Trophoblast cell (in vitro differentiated cells and primary cell): ENCODE measurements around the gene ANKRD50.

ENCODE experiments used
- DNase-seq, 2 donors: peaks; one replicate each; pipeline ENCODE4 v3.0.0-alpha.2; 2016
- H2AFZ ChIP-seq: 2 replicates; pipeline ENCODE4 v1.6.1; 2013; ENCODE audit warnings: low read length, moderate library complexity, mild to moderate bottlenecking; ENCODE audit not compliant: insufficient read depth, poor library complexity
- H2AK5ac ChIP-seq: 2 replicates; pipeline ENCODE4 v1.6.1; 2013; ENCODE audit warnings: mild to moderate bottlenecking, low read length
- H2BK120ac ChIP-seq: 2 replicates; pipeline ENCODE4 v1.6.1; 2013; ENCODE audit warnings: low read length, mild to moderate bottlenecking, moderate library complexity; ENCODE audit not compliant: insufficient read depth, poor library complexity
- H2BK12ac ChIP-seq: 2 replicates; pipeline ENCODE4 v1.6.1; 2013; ENCODE audit warnings: mild to moderate bottlenecking, low read length, moderate library complexity
- H2BK5ac ChIP-seq: 2 replicates; pipeline ENCODE4 v1.6.1; 2013; ENCODE audit warnings: low read length, low read depth, moderate library complexity, mild to moderate bottlenecking; ENCODE audit not compliant: poor library complexity
- H3K14ac ChIP-seq: 2 replicates; pipeline ENCODE4 v1.6.1; 2013; ENCODE audit warnings: mild to moderate bottlenecking, low read length
- H3K18ac ChIP-seq: 2 replicates; pipeline ENCODE4 v1.6.1; 2013; ENCODE audit warnings: mild to moderate bottlenecking, low read length
- H3K23ac ChIP-seq: 2 replicates; pipeline ENCODE4 v1.6.1; 2013; ENCODE audit warnings: low read length
- H3K27ac ChIP-seq: 2 replicates; pipeline ENCODE4 v1.5.1; 2013; ENCODE audit warnings: low read depth, mild to moderate bottlenecking, inconsistent platforms, low read length, moderate library complexity
- H3K27me3 ChIP-seq: 2 replicates; pipeline ENCODE4 v1.6.1; 2013; ENCODE audit warnings: inconsistent platforms, mild to moderate bottlenecking, low read length, moderate library complexity; ENCODE audit not compliant: insufficient read depth
- H3K36me3 ChIP-seq, 2 experiments: 1 replicate in 1 of 2; 2 replicates in 1 of 2; pipeline ENCODE4 v1.6.1; 2013; ENCODE audit warnings: low read length in 2 of 2, mild to moderate bottlenecking in 2 of 2, moderate library complexity in 1 of 2; ENCODE audit not compliant: insufficient read depth in 2 of 2, control insufficient read depth in 1 of 2
- H3K4ac ChIP-seq: 2 replicates; pipeline ENCODE4 v1.6.1; 2013; ENCODE audit warnings: low read depth, mild to moderate bottlenecking, low read length, moderate library complexity
- H3K4me1 ChIP-seq, 2 experiments: 1 replicate in 1 of 2; 2 replicates in 1 of 2; pipeline ENCODE4 v1.6.1; 2013; ENCODE audit warnings: low read length in 2 of 2, mild to moderate bottlenecking in 2 of 2, moderate library complexity in 1 of 2; ENCODE audit not compliant: insufficient read depth in 2 of 2, control insufficient read depth in 1 of 2
- H3K4me2 ChIP-seq: 2 replicates; pipeline ENCODE4 v1.6.1; 2013; ENCODE audit warnings: inconsistent platforms, mild to moderate bottlenecking, low read length, moderate library complexity
- H3K4me3 ChIP-seq: 2 replicates; pipeline ENCODE4 v1.5.1; 2013; ENCODE audit warnings: mild to moderate bottlenecking, low read depth, low read length, inconsistent platforms
- H3K79me1 ChIP-seq: one replicate; pipeline ENCODE4 v1.6.1; 2013; ENCODE audit warnings: low read length
- H3K79me2 ChIP-seq: 2 replicates; pipeline ENCODE4 v1.6.1; 2013; ENCODE audit warnings: low read length, mild to moderate bottlenecking; ENCODE audit not compliant: control insufficient read depth, insufficient read depth, poor library complexity
- H3K9ac ChIP-seq: 2 replicates; pipeline ENCODE4 v1.6.1; 2013; ENCODE audit warnings: mild to moderate bottlenecking, low read length
- H3K9me3 ChIP-seq: 2 replicates; pipeline ENCODE4 v1.6.1; 2013; ENCODE audit warnings: low read depth, mild to moderate bottlenecking, control low read depth, inconsistent platforms, low read length; ENCODE audit not compliant: insufficient read depth
- H4K12ac ChIP-seq: 2 replicates; pipeline ENCODE4 v1.6.1; 2013; ENCODE audit warnings: low read depth, mild to moderate bottlenecking, low read length, moderate library complexity
- H4K8ac ChIP-seq: 2 replicates; pipeline ENCODE4 v1.6.1; 2013; ENCODE audit warnings: low read depth, mild to moderate bottlenecking, low read length, moderate library complexity
- H4K91ac ChIP-seq: one replicate; pipeline ENCODE4 v1.6.1; 2013; ENCODE audit warnings: low read depth, mild to moderate bottlenecking, low read length, moderate library complexity
- WGBS: extraction: QIAGEN DNeasy Blood & Tissue Kit; methylation state at CpG from one replicate; pipeline ENCODE4 v1.1.7; 2013; ENCODE audit warnings: missing lambda C conversion rate; ENCODE audit not compliant: insufficient read length, insufficient coverage; ENCODE audit errors: extremely low coverage; 5-methylcytosine and 5-hydroxymethylcytosine counted together

The ANKRD50 gene

GRCh38 chr4:124727331-124727890 is 14.9 kb upstream of the ANKRD50 start:
- Histone ChIP-seq H2AK5ac (no peak overlapping the region), H3K9ac (no peak overlapping the region)

GRCh38 chr4:124726269-124726668 is 13.7 kb upstream of the ANKRD50 start:
- no peaks in the 10 kb centered on the region for H3K36me3 ChIP-seq
- H4K91ac ChIP-seq: no peak overlapping the region
- H2AFZ ChIP-seq: no peak overlapping the region
- H3K4ac ChIP-seq: no peak overlapping the region
- no peak overlapping the region for H3K27ac ChIP-seq
- H3K23ac ChIP-seq: no peak overlapping the region
- H2AK5ac ChIP-seq: no peak overlapping the region
- H3K79me1 ChIP-seq: no peaks in the 10 kb centered on the region
- no peak overlapping the region for H4K12ac ChIP-seq
- H2BK12ac ChIP-seq: no peak overlapping the region
- H3K14ac ChIP-seq: no peak overlapping the region
- H3K4me1 ChIP-seq: no peaks in the 10 kb centered on the region
- no peak overlapping the region for H3K18ac ChIP-seq
- H4K8ac ChIP-seq: no peak overlapping the region
- no peak overlapping the region for H3K4me2 ChIP-seq
- no peak overlapping the region for H2BK5ac ChIP-seq
- H2BK120ac ChIP-seq: no peak overlapping the region
- H3K9ac ChIP-seq: no peak overlapping the region
- WGBS: no CpG with 5 or more reads among the region's 3 CpGs
- no peak overlapping the region for H3K4me3 ChIP-seq
- no peaks in the 10 kb centered on the region for H3K9me3 ChIP-seq
- no peaks in the 10 kb centered on the region for H3K27me3 ChIP-seq
- no peaks in the 10 kb centered on the region for H3K79me2 ChIP-seq
- no peak for DNase-seq

More at GRCh38 chr4:124727331-124727890, 14.9 kb upstream of the ANKRD50 start:
- Histone ChIP-seq H4K91ac (no peak overlapping the region), H3K4me1 (no peaks in the 10 kb centered on the region), H3K4me2 (no peak overlapping the region), H3K79me2 (no peaks in the 10 kb centered on the region), H2BK120ac (no peak overlapping the region), H3K14ac (no peak overlapping the region), H4K8ac (no peak overlapping the region), H2AFZ (no peak overlapping the region), H3K9me3 (no peaks in the 10 kb centered on the region), H2BK12ac (no peak overlapping the region), H3K23ac (no peak overlapping the region), H2BK5ac (no peak overlapping the region), H3K4ac (no peak overlapping the region), H3K4me3 (no peak overlapping the region), H3K27me3 (no peaks in the 10 kb centered on the region), H3K36me3 (no peaks in the 10 kb centered on the region), H3K18ac (no peak overlapping the region), H3K27ac (no peak overlapping the region), H4K12ac (no peak overlapping the region), H3K79me1 (no peaks in the 10 kb centered on the region)
- 100% methylated on average over 1 of the region's 5 CpGs for WGBS
- no peak for DNase-seq

- Histone ChIP-seq H4K91ac (no peak overlapping the region), H3K79me1 (no peaks in the 10 kb centered on the region), H3K23ac (no peak overlapping the region), H3K4me1 (peaks cover 0 to 3% of the 10 kb centered on the region in 2 experiments), H3K79me2 (no peaks in the 10 kb centered on the region), H3K14ac (no peak overlapping the region), H2AK5ac (no peak overlapping the region), H3K4me3 (no peak overlapping the region), H3K9me3 (no peaks in the 10 kb centered on the region), H3K27ac (no peak overlapping the region), H2BK5ac (no peak overlapping the region), H3K27me3 (no peaks in the 10 kb centered on the region), H2BK120ac (no peak overlapping the region), H4K12ac (no peak overlapping the region), H3K4ac (no peak overlapping the region), H3K36me3 (no peaks in the 10 kb centered on the region), H2BK12ac (no peak overlapping the region), H4K8ac (no peak overlapping the region), H3K18ac (no peak overlapping the region), H2AFZ (no peak overlapping the region), H3K9ac (no peak overlapping the region), H3K4me2 (no peak overlapping the region)
- DNase-seq: no peak
Measured at GRCh38 chr4:124722071-124722470, 9.5 kb upstream of the ANKRD50 start.

GRCh38 chr4:124717101-124717500 is 4.6 kb upstream of the ANKRD50 start:
- Histone ChIP-seq H4K8ac (no peak overlapping the region), H4K91ac (no peak overlapping the region), H3K9ac (no peak overlapping the region), H3K4me1 (peaks cover 0 to 3% of the 10 kb centered on the region in 2 experiments), H4K12ac (no peak overlapping the region), H2BK120ac (no peak overlapping the region), H3K4me3 (no peak overlapping the region), H3K4me2 (no peak overlapping the region), H2AK5ac (no peak overlapping the region), H3K36me3 (no peaks in the 10 kb centered on the region), H3K9me3 (no peaks in the 10 kb centered on the region), H3K14ac (no peak overlapping the region), H3K4ac (no peak overlapping the region), H3K27me3 (no peaks in the 10 kb centered on the region), H3K23ac (no peak overlapping the region), H2AFZ (no peak overlapping the region), H3K27ac (no peak overlapping the region), H2BK5ac (no peak overlapping the region), H3K18ac (no peak overlapping the region), H3K79me2 (peaks cover 5% of the 10 kb centered on the region), H3K79me1 (peaks cover 11% of the 10 kb centered on the region), H2BK12ac (no peak overlapping the region)
- WGBS: no CpG with 5 or more reads among the region's 4 CpGs
- no peak for DNase-seq
